SH-SY5Y (cell line): Measurements from ENCODE around the gene M6PR.

Experiments
- GATA2 ChIP-seq: IDR thresholded peaks from 2 replicates; pipeline ENCODE4 v1.6.1; 2011; ENCODE audit warnings: mild to moderate bottlenecking, low read depth, low read length
- GATA3 ChIP-seq: IDR thresholded peaks from 2 replicates; pipeline ENCODE4 v1.6.1; 2011; ENCODE audit warnings: low read depth, mild to moderate bottlenecking, low read length, moderate library complexity

DNA sequence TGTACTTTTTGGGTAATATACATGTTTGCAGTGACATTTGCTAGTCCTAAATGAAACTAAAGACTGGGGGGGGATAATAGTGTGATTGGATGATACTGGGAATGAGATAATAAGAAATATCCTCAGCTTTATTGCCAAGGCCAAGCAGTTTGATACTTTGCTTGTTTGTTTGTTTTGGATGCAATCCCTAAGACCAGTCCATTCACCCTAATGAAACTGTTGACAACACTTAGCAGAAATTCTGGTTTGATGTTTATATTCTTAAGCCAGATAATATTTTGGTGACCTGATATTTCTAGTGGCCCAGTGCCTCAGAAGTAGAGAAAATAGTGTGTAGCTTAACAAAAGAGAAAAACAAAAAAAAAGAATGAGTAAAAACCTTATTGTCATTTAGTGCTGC lies 33.3 kb downstream of the M6PR start:
- TF ChIP-seq GATA2 = no peak
- TF ChIP-seq GATA3 = no peak
